Measurements from ENCODE around the gene WHRN. TPM values are rescaled to one million over a fixed set of nuclear protein-coding genes. Genes with fewer than 3 reads are reported as not detected.

Gene WHRN
- polyA plus RNA-seq, 1 donor from 2014 or later, result 2.5 TPM

DNA sequence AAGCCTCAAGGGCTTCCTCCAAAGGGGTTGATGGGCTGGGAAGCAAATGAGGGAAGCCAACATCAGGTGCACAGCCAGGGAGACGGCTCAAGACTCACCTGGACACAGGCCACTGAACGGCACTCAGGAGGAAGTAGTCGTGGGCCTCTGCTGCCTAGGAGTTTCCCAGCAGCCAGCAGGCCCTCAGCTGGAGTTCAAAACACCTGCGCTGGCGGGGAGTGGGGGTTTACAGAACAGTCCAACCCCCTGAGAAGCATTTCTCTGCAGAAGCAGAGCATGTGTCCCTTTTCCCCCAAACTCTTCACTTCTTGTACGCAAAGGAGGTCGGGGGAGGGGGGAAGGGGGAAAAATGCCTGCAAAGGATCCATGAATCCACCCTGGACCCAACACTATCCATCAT lies 2.3 kb downstream of the WHRN start:
- peak overlapping the region; percentile 54 for H3K9ac ChIP-seq (ENCODE audit: low read length)
- H3K4me2 ChIP-seq (ENCODE audit: low read length), result peak overlapping the region; percentile 69
- no peak overlapping the region for H2AFZ ChIP-seq (ENCODE audit: low read depth, low read length)
- H4K20me1 ChIP-seq (ENCODE audit: insufficient read depth), result no peaks in the 10 kb centered on the region
- no peaks in the 10 kb centered on the region for H3K9me3 ChIP-seq (ENCODE audit: low read length)
- H3K9me2 ChIP-seq (ENCODE audit: insufficient read depth, low read length), result no peaks in the 10 kb centered on the region
- peak overlapping the region; percentile 84 for H3K4me3 ChIP-seq (ENCODE audit: low read length)
- no peak for TF ChIP-seq MXI1 (conservative IDR thresholded peaks at IDR 0.05; ENCODE audit: poor library complexity, severe bottlenecking)
- TF ChIP-seq, protein P1, sequence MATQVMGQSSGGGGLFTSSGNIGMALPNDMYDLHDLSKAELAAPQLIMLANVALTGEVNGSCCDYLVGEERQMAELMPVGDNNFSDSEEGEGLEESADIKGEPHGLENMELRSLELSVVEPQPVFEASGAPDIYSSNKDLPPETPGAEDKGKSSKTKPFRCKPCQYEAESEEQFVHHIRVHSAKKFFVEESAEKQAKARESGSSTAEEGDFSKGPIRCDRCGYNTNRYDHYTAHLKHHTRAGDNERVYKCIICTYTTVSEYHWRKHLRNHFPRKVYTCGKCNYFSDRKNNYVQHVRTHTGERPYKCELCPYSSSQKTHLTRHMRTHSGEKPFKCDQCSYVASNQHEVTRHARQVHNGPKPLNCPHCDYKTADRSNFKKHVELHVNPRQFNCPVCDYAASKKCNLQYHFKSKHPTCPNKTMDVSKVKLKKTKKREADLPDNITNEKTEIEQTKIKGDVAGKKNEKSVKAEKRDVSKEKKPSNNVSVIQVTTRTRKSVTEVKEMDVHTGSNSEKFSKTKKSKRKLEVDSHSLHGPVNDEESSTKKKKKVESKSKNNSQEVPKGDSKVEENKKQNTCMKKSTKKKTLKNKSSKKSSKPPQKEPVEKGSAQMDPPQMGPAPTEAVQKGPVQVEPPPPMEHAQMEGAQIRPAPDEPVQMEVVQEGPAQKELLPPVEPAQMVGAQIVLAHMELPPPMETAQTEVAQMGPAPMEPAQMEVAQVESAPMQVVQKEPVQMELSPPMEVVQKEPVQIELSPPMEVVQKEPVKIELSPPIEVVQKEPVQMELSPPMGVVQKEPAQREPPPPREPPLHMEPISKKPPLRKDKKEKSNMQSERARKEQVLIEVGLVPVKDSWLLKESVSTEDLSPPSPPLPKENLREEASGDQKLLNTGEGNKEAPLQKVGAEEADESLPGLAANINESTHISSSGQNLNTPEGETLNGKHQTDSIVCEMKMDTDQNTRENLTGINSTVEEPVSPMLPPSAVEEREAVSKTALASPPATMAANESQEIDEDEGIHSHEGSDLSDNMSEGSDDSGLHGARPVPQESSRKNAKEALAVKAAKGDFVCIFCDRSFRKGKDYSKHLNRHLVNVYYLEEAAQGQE (IDR thresholded peaks at IDR 0.05; ENCODE audit: borderline replicate concordance), result no peak
- TF ChIP-seq POLR2AphosphoS5 (IDR thresholded peaks at IDR 0.05), result no peak
- TF ChIP-seq, protein P2, sequence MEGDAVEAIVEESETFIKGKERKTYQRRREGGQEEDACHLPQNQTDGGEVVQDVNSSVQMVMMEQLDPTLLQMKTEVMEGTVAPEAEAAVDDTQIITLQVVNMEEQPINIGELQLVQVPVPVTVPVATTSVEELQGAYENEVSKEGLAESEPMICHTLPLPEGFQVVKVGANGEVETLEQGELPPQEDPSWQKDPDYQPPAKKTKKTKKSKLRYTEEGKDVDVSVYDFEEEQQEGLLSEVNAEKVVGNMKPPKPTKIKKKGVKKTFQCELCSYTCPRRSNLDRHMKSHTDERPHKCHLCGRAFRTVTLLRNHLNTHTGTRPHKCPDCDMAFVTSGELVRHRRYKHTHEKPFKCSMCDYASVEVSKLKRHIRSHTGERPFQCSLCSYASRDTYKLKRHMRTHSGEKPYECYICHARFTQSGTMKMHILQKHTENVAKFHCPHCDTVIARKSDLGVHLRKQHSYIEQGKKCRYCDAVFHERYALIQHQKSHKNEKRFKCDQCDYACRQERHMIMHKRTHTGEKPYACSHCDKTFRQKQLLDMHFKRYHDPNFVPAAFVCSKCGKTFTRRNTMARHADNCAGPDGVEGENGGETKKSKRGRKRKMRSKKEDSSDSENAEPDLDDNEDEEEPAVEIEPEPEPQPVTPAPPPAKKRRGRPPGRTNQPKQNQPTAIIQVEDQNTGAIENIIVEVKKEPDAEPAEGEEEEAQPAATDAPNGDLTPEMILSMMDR (IDR thresholded peaks at IDR 0.05; ENCODE audit: poor library complexity, severe bottlenecking), result no peak
- no peak for TF ChIP-seq EZH2 (IDR thresholded peaks at IDR 0.05; ENCODE audit: borderline replicate concordance, insufficient read depth, low read length, poor library complexity, severe bottlenecking)
- TF ChIP-seq RAD21 (conservative IDR thresholded peaks at IDR 0.05), result no peak
- no peak for TF ChIP-seq EP300 (conservative IDR thresholded peaks at IDR 0.05; ENCODE audit: poor library complexity, severe bottlenecking)
- TF ChIP-seq TAF1 (IDR thresholded peaks at IDR 0.05; ENCODE audit: low read depth), result no peak
- TF ChIP-seq SMC3 (conservative IDR thresholded peaks at IDR 0.05; ENCODE audit: poor library complexity), result no peak
- H3K27ac ChIP-seq (ENCODE audit: low read length), result peak overlapping the region; percentile 70
- peaks cover 10% of the 10 kb centered on the region for H3F3A ChIP-seq (ENCODE audit: insufficient read depth, low read length, poor library complexity, severe bottlenecking)
- no peaks in the 10 kb centered on the region for H3K27me3 ChIP-seq (ENCODE audit: insufficient read depth, low read depth, low read length)
- H3K36me3 ChIP-seq (ENCODE audit: insufficient read depth, low read length), result no peaks in the 10 kb centered on the region
- H3K79me2 ChIP-seq (replicated peaks; ENCODE audit: insufficient read depth, low read length), result peaks cover 9% of the 10 kb centered on the region

DNA sequence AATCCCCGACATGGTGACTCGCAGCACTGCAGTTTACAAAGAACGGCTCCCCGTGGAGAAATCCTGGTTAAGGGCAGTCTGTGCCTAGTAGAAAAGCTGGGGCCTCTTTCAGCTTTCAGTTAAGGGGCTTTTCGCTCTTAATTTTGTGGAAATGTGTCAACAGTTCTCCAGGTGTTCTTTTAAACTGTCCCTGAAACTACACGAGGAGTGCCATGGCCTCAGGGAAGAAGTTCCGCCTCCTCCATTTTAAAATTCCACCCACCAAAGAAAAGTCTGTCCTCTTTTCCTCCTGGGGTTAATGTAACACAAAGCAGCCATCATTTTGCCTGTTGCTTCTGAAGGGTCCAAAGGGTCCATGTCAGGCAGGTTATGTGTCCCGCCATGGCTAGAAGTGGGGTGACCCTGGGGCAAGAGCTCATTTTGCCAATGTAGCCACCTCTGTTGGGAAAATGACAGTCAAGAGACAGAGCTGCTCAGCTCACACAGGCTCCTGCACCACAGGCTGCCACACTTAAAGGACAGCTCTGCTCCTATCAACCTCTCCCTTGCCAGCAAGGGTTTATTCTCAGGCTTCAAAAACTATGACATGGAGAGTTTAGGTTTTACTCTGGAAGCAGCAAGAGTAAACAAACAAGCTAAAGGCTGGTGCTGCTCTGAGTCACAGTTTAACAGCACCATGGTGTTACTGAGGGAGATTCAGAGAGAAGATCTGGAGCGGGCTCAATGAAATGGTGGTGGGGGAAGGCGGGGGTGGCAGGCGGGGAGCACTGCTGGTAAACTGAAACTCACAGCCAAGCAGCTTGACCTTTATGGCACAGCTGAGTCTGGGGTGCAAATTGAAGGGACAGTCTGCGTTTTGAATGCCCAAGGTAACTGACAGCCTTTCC lies 3.2 kb downstream of the WHRN start:
- no peak for TF ChIP-seq TAF1 (IDR thresholded peaks at IDR 0.05; ENCODE audit: low read depth)
- TF ChIP-seq POLR2AphosphoS5 (IDR thresholded peaks at IDR 0.05), result peak; percentile 20
- TF ChIP-seq MXI1 (conservative IDR thresholded peaks at IDR 0.05; ENCODE audit: poor library complexity, severe bottlenecking), result peak; percentile 41
- TF ChIP-seq SMC3 (conservative IDR thresholded peaks at IDR 0.05; ENCODE audit: poor library complexity), result peak; percentile 27
- TF ChIP-seq, protein P1 (IDR thresholded peaks at IDR 0.05; ENCODE audit: borderline replicate concordance), result no peak
- TF ChIP-seq EP300 (conservative IDR thresholded peaks at IDR 0.05; ENCODE audit: poor library complexity, severe bottlenecking), result no peak
- Histone ChIP-seq H3F3A (ENCODE audit: insufficient read depth, low read length, poor library complexity, severe bottlenecking) (peaks cover 10% of the 10 kb centered on the region), H3K27me3 (ENCODE audit: insufficient read depth, low read depth, low read length) (no peaks in the 10 kb centered on the region), H3K9ac (ENCODE audit: low read length) (peak overlapping the region; percentile 54), H3K9me3 (ENCODE audit: low read length) (no peaks in the 10 kb centered on the region), H3K4me2 (ENCODE audit: low read length) (peak overlapping the region; percentile 90), H3K36me3 (ENCODE audit: insufficient read depth, low read length) (no peaks in the 10 kb centered on the region), H3K4me3 (ENCODE audit: low read length) (peak overlapping the region; percentile 84), H2AFZ (ENCODE audit: low read depth, low read length) (peak overlapping the region; percentile 16), H3K27ac (ENCODE audit: low read length) (peak overlapping the region; percentile 70), H3K79me2 (replicated peaks; ENCODE audit: insufficient read depth, low read length) (peaks cover 9% of the 10 kb centered on the region), H3K9me2 (ENCODE audit: insufficient read depth, low read length) (no peaks in the 10 kb centered on the region), H4K20me1 (ENCODE audit: insufficient read depth) (no peaks in the 10 kb centered on the region)

All from neural cell (in vitro differentiated cells).